ENCODE results near the gene C1orf74. TPM values are rescaled to one million over a fixed set of nuclear protein-coding genes. Genes with fewer than 3 reads are reported as not detected.

C1orf74 gene
- total and polyA plus RNA-seq, 2 donors (not counting 3 experiments of a cell fraction or from before 2014, with no cell fraction given) = 2.4 to 3.0 TPM

GRCh38 chr1:209742409-209743144 lies 41.8 kb downstream of the C1orf74 start:
- no TSS peak for BruUV-seq (replicated peaks)
- DNase-seq (ENCODE audit: low read depth, low spot score) (no peak), FAIRE-seq (no peak)
- Histone ChIP-seq H3K4me1 (ENCODE audit: control insufficient read depth, extremely low read depth, insufficient read depth, low read length) (no peaks in the 10 kb centered on the region), H3K9ac (replicated peaks; ENCODE audit: extremely low read depth, insufficient read depth, low read length) (no peak overlapping the region), H2AFZ (ENCODE audit: low read depth, low read length) (no peak overlapping the region), H3K27ac (ENCODE audit: insufficient read depth, low read depth, low read length) (no peak overlapping the region), H3K9me1 (replicated peaks; ENCODE audit: control insufficient read depth, extremely low read depth, insufficient read depth, low read length) (no peaks in the 10 kb centered on the region), H4K20me1 (replicated peaks; ENCODE audit: control insufficient read depth, extremely low read depth, insufficient read depth, low read length) (no peaks in the 10 kb centered on the region), H3K27me3 (ENCODE audit: control insufficient read depth in 2 of 2, insufficient read depth in 2 of 2, low read length in 2 of 2) (peaks cover 0 to 10% of the 10 kb centered on the region in 2 experiments), H3K4me2 (ENCODE audit: insufficient read depth, low read length) (no peak overlapping the region), H3K4me3 (replicated peaks in 1 of 3; ENCODE audit: insufficient read depth in 1 of 3, low read depth in 1 of 3, low read length in 3 of 3) (no peak overlapping the region), H3K79me2 (ENCODE audit: control insufficient read depth, insufficient read depth, low read length) (no peaks in the 10 kb centered on the region), H3K9me3 (replicated peaks; ENCODE audit: control insufficient read depth, insufficient read depth, low read length) (no peaks in the 10 kb centered on the region), H3K36me3 (ENCODE audit: control insufficient read depth in 2 of 2, extremely low read depth in 1 of 2, insufficient read depth in 2 of 2, low read length in 2 of 2) (no peaks in the 10 kb centered on the region)
- intact Hi-C loops (cut with micrococcal nuclease) (no loop called here), dilution Hi-C loops (cut with MboI; ENCODE audit: extremely low pct_ligation_motif_present, low sequenced_read_pairs) (no loop called here)
- ChIA-PET CTCF (no interaction called here), POLR2A (no interaction called here)
- no peak for TF ChIP-seq GATA2 (IDR thresholded peaks at IDR 0.05; ENCODE audit: insufficient read depth, insufficient read length, low read depth, low read length)
- TF ChIP-seq, protein P1, sequence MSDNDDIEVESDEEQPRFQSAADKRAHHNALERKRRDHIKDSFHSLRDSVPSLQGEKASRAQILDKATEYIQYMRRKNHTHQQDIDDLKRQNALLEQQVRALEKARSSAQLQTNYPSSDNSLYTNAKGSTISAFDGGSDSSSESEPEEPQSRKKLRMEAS (IDR thresholded peaks at IDR 0.05; ENCODE audit: insufficient read depth, insufficient read length) = no peak
- no peak for TF ChIP-seq POLR2A (IDR thresholded peaks at IDR 0.05; ENCODE audit: low read depth, low read length)
- no peak for TF ChIP-seq FOS (IDR thresholded peaks at IDR 0.05; ENCODE audit: borderline replicate concordance, insufficient read depth, low read length)
- TF ChIP-seq POLR2AphosphoS5 (IDR thresholded peaks at IDR 0.05; ENCODE audit: insufficient read depth, low read depth, low read length) = no peak
- TF ChIP-seq JUN (IDR thresholded peaks at IDR 0.05; ENCODE audit: borderline replicate concordance, insufficient read depth, insufficient read length, low read depth) = no peak
- TF ChIP-seq CTCF (IDR thresholded peaks at IDR 0.05; ENCODE audit: extremely low read depth in 1 of 2, insufficient read depth in 1 of 2, low read depth in 1 of 2, low read length in 2 of 2) = no peak
- no peak for TF ChIP-seq MYC (IDR thresholded peaks at IDR 0.05; ENCODE audit: low read depth, low read length)
- TF ChIP-seq EZH2 (IDR thresholded peaks at IDR 0.05; ENCODE audit: borderline replicate concordance, low read depth, low read length, severe bottlenecking) = no peak
